ENCODE data around the gene C10orf88.
"Not testable (repeated sequence)": the region's sequence is repeated elsewhere in the genome, so short reads cannot be mapped to it uniquely, and the experiment has no call there.

C10orf88 gene

DNA sequence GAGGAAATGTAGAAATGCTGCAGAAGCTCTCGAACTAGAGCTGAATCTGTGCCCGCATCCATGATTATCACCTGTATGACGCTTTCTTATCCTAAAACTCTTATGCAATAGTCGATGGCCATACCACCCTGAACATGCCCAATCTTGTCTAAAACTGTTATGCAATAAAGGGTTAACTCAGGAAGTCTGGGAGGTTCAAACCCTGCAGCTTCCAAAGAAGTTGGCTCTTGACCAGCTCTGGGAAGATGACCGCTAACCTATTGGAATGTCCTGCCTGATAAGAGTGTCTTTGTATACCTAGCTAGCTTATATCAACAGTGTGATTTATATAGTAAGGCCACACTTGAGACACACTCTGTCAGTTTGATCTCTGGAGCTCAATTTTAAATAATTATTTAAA, 3.4 kb upstream of the C10orf88 start:
- no peak for DNase-seq

DNA sequence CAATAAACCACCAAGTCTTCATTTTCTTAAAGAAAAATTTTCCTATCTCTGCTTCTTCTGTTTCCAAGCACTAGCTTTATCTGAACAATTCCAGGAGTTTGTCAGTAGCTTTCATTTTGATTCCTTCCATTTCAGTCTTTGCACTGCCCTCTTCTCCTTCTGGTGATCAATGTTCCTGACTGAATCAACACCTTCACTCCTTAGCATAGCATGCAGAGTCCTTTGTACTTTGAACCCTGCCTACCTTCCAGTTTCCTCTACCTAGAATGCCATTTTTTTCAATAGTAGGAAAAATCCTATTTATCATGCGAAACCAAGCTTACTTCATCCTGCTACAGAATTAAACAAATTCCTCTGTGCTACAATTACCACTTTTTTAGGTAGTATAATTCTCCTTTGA, 1.9 kb upstream of the C10orf88 start:
- DNase-seq = no peak

DNA sequence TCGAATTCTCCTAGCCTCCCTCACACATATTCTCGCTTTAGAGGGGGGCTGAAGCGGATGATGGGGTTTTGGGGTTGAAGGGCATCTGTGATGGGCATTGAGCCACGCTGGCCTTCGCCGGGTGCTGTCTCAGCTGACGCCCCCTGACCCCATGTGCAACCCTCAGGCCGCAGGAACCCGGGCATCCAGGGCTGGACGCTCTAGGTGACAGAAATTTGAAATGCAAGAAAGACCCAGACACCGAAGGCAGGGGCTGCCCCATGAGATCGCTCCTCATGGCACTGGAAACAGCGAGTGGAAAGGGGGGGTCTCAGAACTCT, 664 bp upstream of the C10orf88 start:
- DNase-seq = no peak

DNA sequence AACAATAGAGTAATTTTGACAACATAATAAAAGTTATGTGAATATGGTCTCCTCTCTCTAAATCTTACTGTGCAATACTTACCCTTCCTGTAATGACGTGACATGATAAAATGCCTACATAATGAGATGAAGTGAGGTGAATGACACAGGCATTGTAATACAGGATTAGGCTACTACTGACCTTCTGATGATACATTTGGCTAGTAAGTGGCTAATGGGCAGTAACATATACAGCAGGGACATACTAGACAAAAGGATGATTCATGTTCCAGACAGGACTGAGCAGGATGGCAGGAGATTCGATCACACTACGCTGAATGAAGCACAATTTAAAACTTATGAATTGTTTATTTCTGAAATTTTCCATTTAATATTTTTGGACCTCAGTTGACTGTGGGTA, 4.7 kb downstream of the C10orf88 start:
- DNase-seq = no peak

DNA sequence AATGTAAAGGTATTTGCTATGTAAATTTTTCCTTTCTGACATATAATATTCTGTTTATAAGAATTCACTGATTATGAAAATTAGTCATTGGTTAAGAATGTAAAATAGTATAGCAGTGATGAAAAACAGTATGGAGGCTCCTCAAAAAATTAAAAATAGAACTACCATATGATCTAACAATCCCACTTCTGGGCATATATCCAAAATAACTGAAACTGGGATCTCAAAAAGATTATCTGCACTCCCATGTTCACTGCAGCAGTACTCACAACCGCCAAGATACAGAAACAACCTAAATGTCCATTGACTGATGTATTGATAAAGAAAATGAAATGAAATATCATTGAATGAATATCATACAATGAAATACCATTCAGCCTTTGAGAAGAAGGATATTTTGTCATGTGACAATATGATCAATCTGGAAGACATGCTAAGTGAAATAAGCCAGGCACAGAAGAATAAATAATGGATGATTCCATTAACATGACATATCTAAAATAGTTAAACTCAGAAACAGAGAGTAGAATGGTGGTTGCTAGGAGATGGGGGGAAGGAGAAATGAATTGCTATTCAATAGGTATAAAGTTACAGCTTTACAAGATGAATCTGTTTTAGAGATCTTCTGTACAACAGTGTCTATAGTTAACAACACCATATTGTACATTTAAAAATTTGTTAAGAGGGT, 14.0 kb downstream of the C10orf88 start:
- DNase-seq = no peak

DNA sequence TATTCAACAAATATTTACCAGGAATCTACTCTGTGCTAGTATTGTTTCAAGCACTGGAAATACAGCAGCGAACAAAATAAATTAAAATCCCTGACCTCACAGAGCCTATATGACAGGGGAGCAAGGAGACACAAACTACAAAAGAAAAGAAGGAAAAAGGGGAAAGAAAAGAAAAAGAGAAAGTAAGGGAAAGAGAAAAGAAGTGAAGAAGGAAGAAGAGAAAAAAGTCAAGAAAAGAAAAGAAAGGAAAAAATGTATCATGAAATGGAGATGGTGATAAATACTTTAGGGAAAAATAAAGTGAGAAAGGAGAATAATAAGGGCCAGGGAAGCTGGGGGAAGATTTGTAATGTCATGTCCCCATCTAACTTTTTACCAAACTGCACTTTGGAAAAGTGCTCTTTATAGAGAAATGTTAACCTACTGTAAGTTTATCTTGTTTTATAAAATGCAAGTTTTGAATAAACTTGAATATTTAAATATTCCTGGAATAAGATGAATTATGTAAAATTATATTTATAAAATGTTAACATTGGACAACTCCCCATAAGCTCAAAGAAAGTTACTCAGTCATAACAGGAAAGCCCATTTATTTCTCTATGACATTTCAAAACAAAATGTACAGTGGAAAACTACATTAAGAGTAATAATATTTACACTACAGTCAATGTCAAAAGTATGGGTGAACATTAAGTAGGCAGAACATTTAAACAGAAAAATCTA, 14.7 kb downstream of the C10orf88 start:
- DNase-seq = no peak

DNA sequence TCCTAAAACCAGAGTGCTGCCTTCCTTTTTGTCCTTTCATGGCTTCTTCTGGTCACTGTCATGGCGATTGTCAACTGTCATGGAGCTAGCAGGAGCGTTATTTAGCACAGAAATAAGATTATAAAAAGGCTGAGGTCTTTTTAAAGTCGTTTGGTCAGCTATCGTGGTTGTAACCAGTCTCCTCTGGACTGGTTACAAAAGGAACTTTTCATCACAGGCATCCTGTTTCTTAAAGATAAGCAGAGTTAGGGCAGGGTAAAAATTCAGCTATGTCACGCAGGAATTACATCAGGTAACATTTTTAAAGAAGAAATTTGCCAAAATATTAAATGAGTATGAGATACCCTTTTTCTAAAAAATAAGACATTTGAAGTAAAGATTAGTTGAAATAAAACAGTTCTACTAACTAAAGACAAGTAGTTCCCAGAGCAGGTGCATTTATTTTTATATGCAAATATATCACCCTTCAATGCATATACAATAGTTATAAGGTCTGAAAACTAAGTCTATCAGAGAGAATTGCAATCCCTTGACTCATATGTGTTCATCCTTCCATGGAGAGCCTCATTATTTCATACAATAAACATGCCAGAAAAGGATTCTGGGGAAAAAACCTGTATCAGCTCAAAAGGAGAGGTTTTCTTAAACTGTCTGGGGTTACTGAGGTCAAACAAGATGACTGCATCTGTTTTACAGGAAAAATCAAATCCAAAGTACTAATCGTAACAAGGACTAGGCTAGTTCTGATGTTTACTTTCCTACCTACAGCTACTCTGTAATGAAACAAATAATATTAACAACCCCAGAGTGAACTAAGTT, 22.7 kb downstream of the C10orf88 start:
- no peak for DNase-seq

DNA sequence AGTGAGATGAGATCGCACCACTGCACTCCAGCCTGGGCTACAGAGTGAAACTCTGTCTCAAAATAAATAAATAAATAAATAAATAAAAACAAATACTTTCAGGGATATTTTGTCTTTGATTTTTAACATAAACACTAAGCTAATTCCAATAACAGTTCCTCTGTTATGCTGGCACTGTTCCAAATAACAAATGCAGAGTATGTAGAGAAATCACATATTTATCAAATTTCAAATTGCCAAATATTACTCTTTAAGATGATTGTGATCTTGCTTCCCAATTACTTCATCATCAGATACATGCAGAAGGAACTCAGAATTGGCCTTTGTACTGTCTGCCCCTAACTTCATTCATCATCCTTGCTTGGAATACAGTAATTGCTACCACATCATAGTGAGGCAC, 23.9 kb downstream of the C10orf88 start:
- DNase-seq = no peak

DNA sequence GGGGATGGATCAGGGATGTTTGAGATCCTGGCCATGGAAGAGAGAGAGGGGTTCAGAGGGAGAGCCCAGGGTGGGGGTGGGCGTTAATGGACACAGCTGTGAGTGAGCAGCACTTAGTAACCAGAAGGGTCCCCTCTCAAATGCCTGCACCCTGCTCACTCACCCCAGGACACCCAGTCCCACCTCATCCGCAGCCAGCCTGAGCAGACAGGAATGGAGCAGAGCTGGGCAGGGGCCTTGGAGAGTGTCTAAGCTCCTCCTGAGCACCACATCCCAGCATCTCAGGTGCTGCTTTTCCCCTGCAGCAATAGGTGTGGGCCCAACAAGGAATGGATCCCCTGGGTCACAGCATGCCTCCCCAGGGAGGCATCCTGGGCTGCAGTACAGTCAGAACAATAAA, 38.3 kb downstream of the C10orf88 start:
- no peak for DNase-seq

DNA sequence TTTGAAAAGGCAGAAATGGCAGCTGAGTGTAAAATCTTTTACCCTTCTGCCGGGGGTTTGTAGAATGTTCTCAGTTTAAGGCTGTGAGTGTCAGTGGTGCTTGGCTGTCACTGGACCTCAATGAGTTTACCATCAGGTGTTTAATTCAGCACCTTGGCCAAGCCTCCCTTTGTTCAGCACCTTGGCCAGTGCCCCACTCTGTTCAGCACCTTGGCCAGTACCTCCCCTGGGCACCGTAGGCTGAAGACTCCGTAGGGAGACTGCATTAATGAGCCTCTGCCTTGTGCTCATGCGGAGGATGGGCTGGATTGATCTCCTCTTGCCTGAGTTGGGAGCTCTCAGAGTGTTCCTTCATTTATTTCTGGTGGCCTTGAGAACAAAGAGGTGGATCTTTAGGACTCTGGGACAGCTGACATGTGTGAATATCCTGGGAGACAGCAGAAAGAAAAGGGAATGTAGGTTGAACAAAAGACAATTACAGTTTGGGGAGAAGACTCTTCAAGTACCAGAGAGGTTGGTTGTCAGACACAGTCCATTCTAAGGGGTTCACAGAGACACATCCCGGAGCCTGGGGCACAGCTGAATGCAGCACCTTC, 42.0 kb downstream of the C10orf88 start:
- peak; percentile 48 for DNase-seq

DNA sequence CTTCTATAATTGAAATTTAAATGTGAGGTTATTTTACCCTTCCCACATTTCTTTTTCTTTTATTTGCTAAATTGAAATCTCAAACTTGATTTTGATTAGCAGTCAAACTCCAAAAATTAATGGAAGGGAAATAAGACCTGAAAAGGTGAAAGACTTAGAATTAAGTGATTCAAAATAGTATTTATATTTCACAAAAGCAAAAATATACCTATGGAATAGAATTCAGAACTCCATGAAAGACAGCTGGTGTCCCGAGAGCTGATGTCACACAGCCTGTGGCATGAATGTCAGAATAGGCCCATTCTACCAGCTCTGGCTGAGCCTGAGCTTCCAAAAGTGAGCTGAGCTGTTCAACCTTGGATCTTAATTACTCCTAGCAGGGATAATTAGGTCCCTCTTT, 43.7 kb downstream of the C10orf88 start, which contains the start of gene FAM24A:
TSS of gene FAM24A (plus strand) at position 301 of the 400 bp plus-strand sequence. CDS start 1,025 bp downstream, outside the sequence.
- DNase-seq = no peak

DNA sequence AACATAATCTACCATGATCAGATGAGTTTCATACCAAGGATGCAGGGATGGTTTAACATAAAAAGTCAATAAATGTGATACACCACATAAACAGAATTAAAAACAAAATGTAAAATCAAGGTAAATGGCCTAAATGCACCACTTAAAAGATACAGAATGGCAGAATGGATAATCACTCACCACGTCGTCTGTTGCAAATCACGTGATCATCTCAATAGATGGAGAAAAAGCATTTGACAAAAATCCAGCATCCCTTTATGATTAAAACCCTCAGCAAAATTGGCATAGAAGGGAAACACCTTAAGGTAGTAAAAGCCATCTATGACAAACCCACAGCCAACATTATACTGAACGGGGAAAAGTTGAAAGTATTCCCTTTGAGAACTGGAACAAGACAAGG, 50.2 kb downstream of the C10orf88 start:
- DNase-seq = not testable (repeated sequence)

DNA sequence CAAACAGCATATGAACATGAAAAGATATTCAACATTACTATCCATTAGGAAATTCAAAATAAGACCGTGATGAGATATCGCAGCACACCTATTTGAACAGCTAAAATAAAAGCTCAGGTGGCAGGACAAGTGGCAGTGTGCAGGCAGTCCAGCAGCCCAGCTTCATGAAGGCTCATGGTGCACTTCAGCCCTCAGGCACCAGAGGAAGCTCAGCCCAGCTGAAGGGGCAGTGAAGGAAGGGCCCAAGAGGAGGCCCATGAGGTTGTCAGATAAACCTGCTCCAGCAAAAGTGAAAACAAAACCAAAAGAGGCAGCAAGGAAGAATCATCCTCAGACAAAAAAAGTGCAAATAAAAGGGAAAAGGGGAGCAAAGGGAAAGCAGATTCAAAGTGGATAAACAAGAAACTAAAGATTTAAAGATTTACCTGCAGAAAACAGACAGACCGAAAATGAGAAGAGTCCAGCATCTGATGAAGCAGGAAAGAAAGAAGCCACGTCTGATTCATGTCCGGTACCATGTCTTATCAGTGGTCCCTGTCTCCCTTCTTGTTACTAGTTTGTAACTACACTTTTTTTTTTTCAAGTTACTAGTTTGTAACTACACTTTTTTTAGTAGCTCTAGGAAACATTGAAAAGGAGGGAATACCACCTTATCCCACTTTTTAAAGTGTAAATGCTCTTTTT, 59.6 kb downstream of the C10orf88 start:
- no peak for DNase-seq

DNA sequence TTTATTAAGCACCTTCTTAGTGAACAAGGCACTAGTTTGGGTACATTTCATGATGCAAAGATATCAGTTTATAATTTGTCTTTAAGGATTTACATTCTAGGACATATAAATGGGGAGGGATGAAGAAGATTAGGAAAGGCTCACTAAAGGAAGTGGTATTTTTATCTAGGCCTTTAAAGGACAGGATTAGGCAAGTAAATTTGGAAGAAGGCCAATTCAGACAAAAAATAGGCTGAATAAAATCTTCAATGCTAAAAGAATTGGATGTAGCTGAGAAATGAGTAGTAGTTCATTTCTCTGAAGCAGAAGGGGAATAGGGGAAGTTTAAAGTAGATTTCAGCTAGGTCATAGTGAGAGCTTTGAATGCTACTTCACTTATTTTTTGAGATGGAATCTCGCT, 69.9 kb downstream of the C10orf88 start:
- no peak for DNase-seq

DNA sequence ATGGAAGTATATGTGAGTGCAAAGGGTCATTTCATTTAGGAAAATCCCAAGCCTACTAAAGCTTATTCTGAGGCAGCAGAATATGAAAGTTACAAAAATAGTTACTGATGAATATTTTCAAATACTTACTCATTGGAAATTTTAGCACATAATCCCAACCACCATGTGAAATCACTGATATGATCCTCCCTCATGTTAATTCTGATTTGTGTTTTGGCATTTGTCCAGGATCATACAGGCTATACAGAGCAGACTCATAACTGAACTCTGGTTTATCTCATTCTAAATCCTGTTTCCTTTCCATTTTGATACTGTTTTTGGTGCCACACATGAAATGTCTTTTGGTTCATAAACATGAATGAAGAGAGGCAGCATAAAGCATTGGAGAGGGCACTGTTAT, 71.3 kb downstream of the C10orf88 start:
- DNase-seq = no peak
